Suprapubic skin (tissue), 3 donors: ENCODE results near the gene RAB10.

Source experiments
- CTCF ChIP-seq, 2 donors: fragments of 200-600 bp in 1 of 2; fragments of 450-650 bp in 1 of 2; sonication (generic) in 1 of 2; IDR thresholded peaks; one replicate each; pipeline ENCODE4 v1.5.1; 2016 to 2019; ENCODE audit warnings: antibody characterized with exemption in 2 of 2, mild to moderate bottlenecking in 1 of 2, moderate library complexity in 1 of 2
- POLR2AphosphoS5 ChIP-seq, 3 donors: sonication (generic); formaldehyde crosslinking; IDR thresholded peaks; one replicate each; pipeline ENCODE4 v1.6.1; 2017; ENCODE audit warnings: antibody characterized with exemption in 3 of 3

GRCh38 chr2:26184555-26185303 is 150.8 kb downstream of the RAB10 start:
- TF ChIP-seq CTCF (IDR thresholded peaks at IDR 0.05) (peak in 1 of 2 donors; percentile 52), POLR2AphosphoS5 (IDR thresholded peaks at IDR 0.05) (no peak)
